ENCODE results near the gene DUSP3. TPM values are rescaled to one million over a fixed set of nuclear protein-coding genes. Genes with fewer than 3 reads are reported as not detected.

The DUSP3 gene
- total RNA-seq, 2 donors from 2014 or later, result 15.5 to 19.0 TPM

- H3K9me3 ChIP-seq (ENCODE audit: control insufficient read depth, low read length, poor library complexity, severe bottlenecking), result no peaks in the 10 kb centered on the region
- Mint-ChIP-seq H3K36me3 (ENCODE audit: low read depth) (peaks cover 2% of the 10 kb centered on the region), H3K4me1 (peaks cover 3% of the 10 kb centered on the region), H3K27me3 (peaks cover 23% of the 10 kb centered on the region), H3K4me3 (no peak overlapping the region), H3K27ac (no peak overlapping the region)
- no peak for DNase-seq
- no peak for ATAC-seq
These were observed 11.6 kb upstream of the DUSP3 start for GRCh38 chr17:43790311-43790940.

DNA sequence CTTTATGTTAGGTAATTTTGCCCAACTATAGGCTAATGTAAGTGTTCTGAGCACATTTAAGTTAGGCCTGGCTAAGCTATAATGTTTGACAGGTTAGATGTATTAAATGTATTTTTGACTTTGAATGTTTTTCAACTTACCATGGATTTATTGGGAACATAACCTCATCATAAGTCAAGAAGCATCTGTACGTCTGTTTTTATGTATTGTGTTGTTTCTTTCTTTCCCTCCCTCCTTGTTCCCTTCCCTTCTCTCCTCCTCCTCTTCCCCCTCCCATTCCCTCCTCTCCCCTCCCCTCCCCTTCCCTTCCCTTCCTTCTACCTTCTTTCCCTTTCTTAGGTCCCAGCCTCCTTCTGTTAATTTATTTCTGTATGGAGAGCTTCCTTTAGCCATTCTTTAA is 10.7 kb upstream of the DUSP3 start:
- H3K4me3 Mint-ChIP-seq, result no peak overlapping the region
- ATAC-seq, result no peak

DNA sequence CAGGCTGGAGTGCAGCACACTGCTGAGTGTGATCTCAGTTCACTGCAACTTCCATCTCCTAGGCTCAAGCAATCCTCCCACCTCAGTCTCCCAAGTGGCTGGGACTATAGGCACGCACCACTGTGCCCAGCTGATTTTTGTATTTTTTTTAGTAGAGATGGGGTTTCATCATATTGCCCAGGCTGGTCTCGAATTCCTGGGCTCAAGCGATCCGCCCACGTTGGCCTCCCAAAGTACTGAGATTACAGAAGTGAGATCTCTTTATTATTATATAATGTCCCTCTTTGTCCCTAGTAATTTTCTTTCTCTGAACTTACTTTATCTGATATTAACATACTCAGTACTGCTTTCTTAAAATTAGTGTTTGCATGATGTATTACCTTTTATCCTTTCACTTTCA is 9.8 kb upstream of the DUSP3 start:
- H3K27ac Mint-ChIP-seq, result peak overlapping the region; percentile 32
- ATAC-seq, result no peak
- peaks cover 3% of the 10 kb centered on the region for H3K4me1 Mint-ChIP-seq
- no peaks in the 10 kb centered on the region for H3K9me3 ChIP-seq (ENCODE audit: control insufficient read depth, low read length, poor library complexity, severe bottlenecking)
- peaks cover 29% of the 10 kb centered on the region for H3K27me3 Mint-ChIP-seq
- H3K36me3 Mint-ChIP-seq (ENCODE audit: low read depth), result peaks cover 4% of the 10 kb centered on the region
- no peak overlapping the region for H3K4me3 Mint-ChIP-seq
- no peak for DNase-seq

More for the DNA sequence above, 10.7 kb upstream of the DUSP3 start:
- H3K9me3 ChIP-seq (ENCODE audit: control insufficient read depth, low read length, poor library complexity, severe bottlenecking), result no peaks in the 10 kb centered on the region
- Mint-ChIP-seq H3K36me3 (ENCODE audit: low read depth) (peaks cover 4% of the 10 kb centered on the region), H3K27me3 (peaks cover 22% of the 10 kb centered on the region), H3K4me1 (peaks cover 3% of the 10 kb centered on the region), H3K27ac (no peak overlapping the region)
- no peak for DNase-seq

GRCh38 chr17:43787728-43788127 is 9.0 kb upstream of the DUSP3 start:
- no peak for DNase-seq
- Mint-ChIP-seq H3K27ac (no peak overlapping the region), H3K4me1 (peaks cover 3% of the 10 kb centered on the region), H3K36me3 (ENCODE audit: low read depth) (peaks cover 4% of the 10 kb centered on the region), H3K27me3 (peaks cover 37% of the 10 kb centered on the region), H3K4me3 (no peak overlapping the region)
- no peaks in the 10 kb centered on the region for H3K9me3 ChIP-seq (ENCODE audit: control insufficient read depth, low read length, poor library complexity, severe bottlenecking)
- no peak for ATAC-seq

- H3K4me1 Mint-ChIP-seq, result no peaks in the 10 kb centered on the region
- H3K27ac Mint-ChIP-seq, result no peak overlapping the region
- no peak overlapping the region for H3K4me3 Mint-ChIP-seq
- no peaks in the 10 kb centered on the region for H3K9me3 ChIP-seq (ENCODE audit: control insufficient read depth, low read length, poor library complexity, severe bottlenecking)
- H3K27me3 Mint-ChIP-seq, result peaks cover 53% of the 10 kb centered on the region
- no peak for DNase-seq
- peaks cover 4% of the 10 kb centered on the region for H3K36me3 Mint-ChIP-seq (ENCODE audit: low read depth)
- ATAC-seq, result no peak
These were observed 5.9 kb upstream of the DUSP3 start for GRCh38 chr17:43784628-43785101.

DNA sequence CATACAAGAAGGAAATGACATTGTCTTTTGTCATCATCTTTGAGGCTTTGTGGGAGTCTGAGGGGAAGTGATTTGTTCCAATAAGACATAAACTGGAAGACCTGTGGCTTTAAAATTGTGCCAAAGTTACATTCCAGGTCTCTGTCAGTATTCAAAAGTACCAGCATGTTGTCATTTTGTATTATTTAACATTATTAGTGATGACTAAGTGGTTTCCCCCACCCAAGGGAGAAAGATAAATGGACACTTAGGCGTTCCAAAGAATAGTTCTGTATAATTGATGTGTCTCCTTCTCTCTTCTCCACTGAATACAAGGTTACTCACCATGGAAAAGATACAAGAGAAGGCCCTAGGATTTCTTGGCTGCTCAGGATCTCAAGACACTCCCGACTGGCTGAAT is 5.3 kb upstream of the DUSP3 start:
- peaks cover 3% of the 10 kb centered on the region for H3K4me1 Mint-ChIP-seq
- H3K4me3 Mint-ChIP-seq, result no peak overlapping the region
- no peaks in the 10 kb centered on the region for H3K9me3 ChIP-seq (ENCODE audit: control insufficient read depth, low read length, poor library complexity, severe bottlenecking)
- H3K36me3 Mint-ChIP-seq (ENCODE audit: low read depth), result peaks cover 4% of the 10 kb centered on the region
- ATAC-seq (no peak), DNase-seq (no peak)
- no peak overlapping the region for H3K27ac Mint-ChIP-seq
- H3K27me3 Mint-ChIP-seq, result peaks cover 52% of the 10 kb centered on the region

GRCh38 chr17:43782913-43783680 is 4.3 kb upstream of the DUSP3 start:
- H3K9me3 ChIP-seq (ENCODE audit: control insufficient read depth, low read length, poor library complexity, severe bottlenecking), result no peaks in the 10 kb centered on the region
- peaks cover 3% of the 10 kb centered on the region for H3K4me1 Mint-ChIP-seq
- H3K36me3 Mint-ChIP-seq (ENCODE audit: low read depth), result peaks cover 4% of the 10 kb centered on the region
- DNase-seq (no peak), ATAC-seq (no peak)
- H3K27me3 Mint-ChIP-seq, result peaks cover 52% of the 10 kb centered on the region
- H3K27ac Mint-ChIP-seq, result no peak overlapping the region
- H3K4me3 Mint-ChIP-seq, result no peak overlapping the region

DNA sequence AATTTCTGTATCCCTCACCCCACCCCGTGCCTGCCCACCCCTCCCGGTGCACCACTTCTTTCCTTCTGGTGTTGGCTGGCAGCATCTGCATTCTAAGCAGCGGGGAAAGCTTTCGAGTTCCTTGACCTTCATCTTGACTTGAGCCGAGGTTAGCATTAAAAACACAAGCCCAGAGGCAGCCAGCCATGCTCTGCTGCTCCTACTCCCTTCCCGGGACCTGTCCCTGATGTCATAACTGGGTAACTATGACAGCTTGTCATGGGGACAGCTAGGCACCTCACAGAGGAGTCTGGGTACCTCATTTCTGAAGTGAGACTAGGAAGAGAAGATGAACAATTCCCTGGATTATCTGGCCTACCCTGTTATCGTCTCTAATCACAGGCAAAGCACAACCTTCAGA is 1.4 kb upstream of the DUSP3 start, which contains the start of gene CFAP97D1:
Gene CFAP97D1, plus strand, starts transcription at position 301 of the 400 bp plus-strand sequence. Its CDS starts 28 bp downstream, at position 329.
- Mint-ChIP-seq H3K27ac (no peak within 1 kb of the TSS), H3K36me3 (ENCODE audit: low read depth) (peaks cover 2% of the 10 kb centered on the region), H3K27me3 (peaks cover 46% of the 10 kb centered on the region), H3K4me3 (peak within 1 kb of the TSS; percentile 84), H3K4me1 (peaks cover 10% of the 10 kb centered on the region)
- DNase-seq (no peak), ATAC-seq (no peak)
- no peaks in the 10 kb centered on the region for H3K9me3 ChIP-seq (ENCODE audit: control insufficient read depth, low read length, poor library complexity, severe bottlenecking)

DNA sequence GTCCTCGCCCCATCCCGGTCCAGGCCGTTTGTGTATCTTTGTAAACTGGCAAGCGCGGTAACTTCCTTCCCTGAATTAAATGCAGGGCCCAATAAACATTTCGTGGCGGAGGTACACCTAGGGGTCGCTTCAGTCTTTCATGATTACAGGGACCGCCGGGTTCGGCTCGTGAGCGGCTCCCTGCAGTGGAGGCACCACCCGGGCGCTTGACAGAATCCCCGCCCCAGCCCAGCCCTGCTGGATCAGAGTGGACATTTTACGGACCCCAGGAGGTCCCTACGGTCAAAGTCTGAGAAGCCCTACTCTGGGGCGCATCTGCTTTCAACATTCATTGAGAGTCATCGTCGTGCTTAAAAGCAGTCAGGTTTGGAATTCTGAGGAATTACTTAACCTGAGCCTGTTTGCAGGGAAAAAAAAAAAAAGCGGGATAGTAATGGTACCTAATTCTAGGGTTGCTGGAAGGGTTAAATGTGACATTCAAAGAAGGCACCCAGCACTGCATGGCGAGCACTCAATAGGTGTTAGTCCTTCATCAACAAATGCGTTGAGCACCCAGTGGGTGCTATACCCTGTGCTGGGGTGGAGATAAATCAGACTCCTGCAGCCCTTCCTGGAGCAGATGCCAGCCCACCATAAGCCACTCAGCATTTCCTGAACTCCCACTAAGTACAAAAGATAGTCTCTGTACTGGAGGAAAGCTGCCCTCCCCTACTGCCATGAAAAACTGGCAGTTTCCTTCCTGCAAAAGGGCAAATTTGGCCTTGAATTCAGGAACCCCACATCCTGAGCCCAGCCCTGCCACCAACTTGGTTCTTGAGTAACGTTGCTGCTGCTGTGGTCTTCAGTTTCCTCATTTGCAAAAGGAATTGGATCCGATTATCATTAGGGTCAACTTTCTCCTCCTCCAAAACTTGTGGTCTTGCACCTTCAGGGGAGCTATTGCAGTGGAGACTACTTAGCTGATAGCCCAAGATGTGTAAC is 658 bp upstream of the DUSP3 start:
- no peaks in the 10 kb centered on the region for H3K9me3 ChIP-seq (ENCODE audit: control insufficient read depth, low read length, poor library complexity, severe bottlenecking)
- ATAC-seq (peak; percentile 27), DNase-seq (no peak)
- H3K36me3 Mint-ChIP-seq (ENCODE audit: low read depth), result no peaks in the 10 kb centered on the region
- peak overlapping the region; percentile 84 for H3K4me3 Mint-ChIP-seq
- H3K27me3 Mint-ChIP-seq, result peaks cover 42% of the 10 kb centered on the region
- H3K4me1 Mint-ChIP-seq, result peaks cover 10% of the 10 kb centered on the region
- H3K27ac Mint-ChIP-seq, result no peak overlapping the region

- peaks cover 10% of the 10 kb centered on the region for H3K4me1 Mint-ChIP-seq
- H3K4me3 Mint-ChIP-seq, result no peak overlapping the region
- peaks cover 10% of the 10 kb centered on the region for H3K36me3 Mint-ChIP-seq (ENCODE audit: low read depth)
- H3K9me3 ChIP-seq (ENCODE audit: control insufficient read depth, low read length, poor library complexity, severe bottlenecking), result no peaks in the 10 kb centered on the region
- ATAC-seq, result no peak
- no peaks in the 10 kb centered on the region for H3K27me3 Mint-ChIP-seq
- no peak overlapping the region for H3K27ac Mint-ChIP-seq
- no peak for DNase-seq
These were observed 4.2 kb downstream of the DUSP3 start for GRCh38 chr17:43774304-43775250.

- H3K27me3 Mint-ChIP-seq, result no peaks in the 10 kb centered on the region
- no peak for ATAC-seq
- no peak for DNase-seq
- no peak overlapping the region for H3K27ac Mint-ChIP-seq
- H3K4me3 Mint-ChIP-seq, result no peak overlapping the region
- H3K36me3 Mint-ChIP-seq (ENCODE audit: low read depth), result peaks cover 12% of the 10 kb centered on the region
- peaks cover 7% of the 10 kb centered on the region for H3K4me1 Mint-ChIP-seq
- no peaks in the 10 kb centered on the region for H3K9me3 ChIP-seq (ENCODE audit: control insufficient read depth, low read length, poor library complexity, severe bottlenecking)
These were observed 5.7 kb downstream of the DUSP3 start for GRCh38 chr17:43772877-43773648.

All from T-helper 17 cell (primary cell).